K562 (cell line): ENCODE measurements around the gene DAPP1. TPM values are rescaled to one million over a fixed set of nuclear protein-coding genes. Genes with fewer than 3 reads are reported as not detected.

Experiments
- ATAC-seq: fragments of 200-7000 bp; cut with Tn5 transposase; 3 replicates; pipeline ENCODE4 v1.9.1; 2020; ENCODE audit warnings: moderate library complexity
- BruUV-seq: library from RNA; stranded (reverse); fragments of 400-500 nt; replicated peaks from 2 replicates; lab custom pipeline; 2021; lab: Mats Ljungman, UMichigan
- CTCF ChIA-PET: fragments of 300-600 bp; formaldehyde crosslinking; extraction: SDS; loops from one replicate; lab custom pipeline; 2021; ENCODE audit warnings: low intra/inter-chr PET ratio; lab: Yijun Ruan, JAX
- POLR2A ChIA-PET: fragments of 300-600, 350-650 bp; sonication (Branson Sonifier 250); formaldehyde crosslinking; extraction: SDS; loops from one replicate; lab custom pipeline; 2021; ENCODE audit warnings: antibody characterized with exemption, inconsistent platforms; lab: Yijun Ruan, JAX
- DNase-seq, 4 experiments: peaks; one replicate each; pipeline versions ENCODE4 v3.0.0 to v3.0.0-alpha.2; 2011 to 2018; ENCODE audit warnings: low spot score in 3 of 4, mixed read lengths in 3 of 4; ENCODE audit errors: extremely low read depth in 1 of 4
- FAIRE-seq: peaks from 2 replicates; lab custom pipeline; 2011; peaks lifted over from hg19 to GRCh38; lab: Jason Lieb, UNC
- H2AFZ ChIP-seq: 2 replicates; pipeline ENCODE4 v1.6.0; 2011; ENCODE audit warnings: low read depth, low read length, control low read depth, inconsistent platforms
- H3K27ac ChIP-seq: fragments of 200-600 bp; 3 replicates; pipeline ENCODE4 v1.8.0; 2011; ENCODE audit warnings: low read depth, mild to moderate bottlenecking, control low read depth, inconsistent platforms, low read length, moderate library complexity, mixed read lengths; ENCODE audit errors: extremely low read depth
- H3K27me3 ChIP-seq, 2 experiments: fragments of 300-600 bp in 1 of 2; 2 replicates in 1 of 2; 3 replicates in 1 of 2; pipeline versions ENCODE4 v1.6.0 to v1.8.0; 2011; ENCODE audit warnings: inconsistent platforms in 2 of 2, low read length in 2 of 2, mild to moderate bottlenecking in 1 of 2, mixed read lengths in 1 of 2, moderate library complexity in 1 of 2; ENCODE audit not compliant: control insufficient read depth in 2 of 2, insufficient read depth in 2 of 2
- H3K36me3 ChIP-seq: fragments of 300-600 bp; 3 replicates; pipeline ENCODE4 v1.8.0; 2011; ENCODE audit warnings: mild to moderate bottlenecking, low read length, inconsistent platforms; ENCODE audit not compliant: control insufficient read depth, insufficient read depth
- H3K4me1 ChIP-seq, 2 experiments: fragments of 200-600 bp in 1 of 2; replicated peaks in 1 of 2; 2 replicates in 1 of 2; 3 replicates in 1 of 2; pipeline versions ENCODE4 v1.5.1 to v1.8.0; 2011; ENCODE audit warnings: inconsistent platforms in 2 of 2, low read length in 2 of 2, mild to moderate bottlenecking in 1 of 2, mixed read lengths in 1 of 2, moderate library complexity in 1 of 2; ENCODE audit not compliant: control insufficient read depth in 2 of 2, insufficient read depth in 2 of 2
- H3K4me2 ChIP-seq: 2 replicates; pipeline ENCODE4 v1.6.1; 2011; ENCODE audit warnings: low read length, control low read depth, inconsistent platforms, mixed read lengths; ENCODE audit not compliant: insufficient read depth
- H3K4me3 ChIP-seq: fragments of 200-600 bp; sonication (generic), shearing (Covaris generic); 2 replicates; pipeline ENCODE4 v1.5.1; 2016; ENCODE audit warnings: control low read depth, inconsistent platforms
- H3K79me2 ChIP-seq: fragments of 200-600 bp; 3 replicates; pipeline ENCODE4 v1.8.0; 2011; ENCODE audit warnings: low read length, inconsistent platforms; ENCODE audit not compliant: control insufficient read depth, insufficient read depth
- H3K9ac ChIP-seq, 2 experiments: 2 replicates each; pipeline versions ENCODE4 v1.6.0 to v1.6.1; 2011; ENCODE audit warnings: low read depth in 2 of 2, low read length in 2 of 2, control low read depth in 1 of 2, inconsistent platforms in 1 of 2, mild to moderate bottlenecking in 1 of 2, mixed read lengths in 1 of 2; ENCODE audit not compliant: insufficient read depth in 1 of 2
- H3K9me1 ChIP-seq: one replicate; pipeline ENCODE4 v1.6.0; 2011; ENCODE audit warnings: inconsistent platforms, mild to moderate bottlenecking, low read length, moderate library complexity; ENCODE audit not compliant: control insufficient read depth, insufficient read depth
- H3K9me3 ChIP-seq: replicated peaks from 2 replicates; pipeline ENCODE4 v1.5.1; 2011; ENCODE audit warnings: low read depth, low read length, inconsistent platforms; ENCODE audit not compliant: control insufficient read depth, insufficient read depth
- H4K20me1 ChIP-seq: replicated peaks from 2 replicates; pipeline ENCODE4 v1.6.1; 2011; ENCODE audit warnings: low read length, inconsistent platforms, mixed read lengths; ENCODE audit not compliant: control insufficient read depth, insufficient read depth
- CEBPB ChIP-seq: fragments of 450-650 bp; IDR thresholded peaks from 2 replicates; pipeline ENCODE4 v1.6.1; 2016; ENCODE audit warnings: missing genetic modification characterization, missing compliant biosample characterization
- CREB1 ChIP-seq, 2 experiments: sonication (generic) in 1 of 2; formaldehyde crosslinking in 1 of 2; IDR thresholded peaks; 2 replicates each; pipeline versions ENCODE4 v1.6.1 to v1.8.0; 2012 to 2022; ENCODE audit warnings: inconsistent platforms in 1 of 2, mild to moderate bottlenecking in 1 of 2, missing genetic modification reagents in 1 of 2, moderate library complexity in 1 of 2
- CREM ChIP-seq: IDR thresholded peaks from 2 replicates; pipeline ENCODE4 v1.6.1; 2014; ENCODE audit warnings: antibody characterized with exemption, low read depth
- FOXM1 ChIP-seq, 2 experiments: fragments of 450-650 bp in 1 of 2; sonication (generic) in 1 of 2; formaldehyde crosslinking in 1 of 2; IDR thresholded peaks; 2 replicates each; pipeline versions ENCODE4 v1.6.1 to v1.9.0; 2017 to 2022; ENCODE audit warnings: low read depth in 2 of 2, mild to moderate bottlenecking in 2 of 2, missing genetic modification reagents in 1 of 2, moderate library complexity in 1 of 2
- HEY1 ChIP-seq: fragments of 250-450 bp; sonication (Bioruptor Pico); IDR thresholded peaks from 2 replicates; pipeline ENCODE4 v1.5.0; 2020; ENCODE audit warnings: mild to moderate bottlenecking, moderate library complexity, borderline replicate concordance
- NCOA6 ChIP-seq: fragments of 450-650 bp; IDR thresholded peaks from 2 replicates; pipeline ENCODE4 v1.6.1; 2017; ENCODE audit warnings: mild to moderate bottlenecking
- NUFIP1 ChIP-seq: fragments of 450-650 bp; IDR thresholded peaks from 2 replicates; pipeline ENCODE4 v1.6.1; 2018; ENCODE audit not compliant: partially characterized antibody
- PTTG1 ChIP-seq: fragments of 450-650 bp; IDR thresholded peaks from 2 replicates; pipeline ENCODE4 v1.6.1; 2016; ENCODE audit warnings: low read depth, mild to moderate bottlenecking, missing genetic modification characterization, missing compliant biosample characterization
- SREBF1 ChIP-seq: fragments of 150-350 bp; IDR thresholded peaks from 2 replicates; pipeline ENCODE4 v1.6.1; 2014; ENCODE audit warnings: antibody characterized with exemption, low read depth, low read length, borderline replicate concordance
- TEAD2 ChIP-seq: fragments of 450-650 bp; IDR thresholded peaks from 2 replicates; pipeline ENCODE4 v1.6.1; 2016; ENCODE audit warnings: missing genetic modification characterization, control low read depth, missing compliant biosample characterization
- U2AF2 ChIP-seq: fragments of 200-400 bp; formaldehyde crosslinking; optimal IDR thresholded peaks from 2 replicates; pipeline ENCODE3; 2017; ENCODE audit warnings: low read depth, mild to moderate bottlenecking, low read length
- ZKSCAN3 ChIP-seq: fragments of 250-450 bp; sonication (Bioruptor Pico); IDR thresholded peaks from 2 replicates; pipeline ENCODE4 v1.4.0; 2020
- ZNF165 ChIP-seq: fragments of 250-450 bp; sonication (Bioruptor Pico); IDR thresholded peaks from 2 replicates; pipeline ENCODE4 v1.4.0; 2020; ENCODE audit warnings: borderline replicate concordance
- ZNF175 ChIP-seq: fragments of 200-800 bp; sonication (Bioruptor generic); IDR thresholded peaks from 2 replicates; pipeline ENCODE4 v1.6.1; 2016; ENCODE audit warnings: low read depth, mild to moderate bottlenecking, missing genetic modification characterization, missing compliant biosample characterization
- ZNF282 ChIP-seq: sonication (generic); formaldehyde crosslinking; IDR thresholded peaks from 2 replicates; pipeline ENCODE4 v1.8.1; 2023; ENCODE audit warnings: missing genetic modification reagents
- WGBS: fragments of 100-300 bp; shearing (Covaris generic); methylation state at CpG from one replicate; pipeline ENCODE4 v1.1.6; 2016; ENCODE audit warnings: low coverage, mixed read lengths; ENCODE audit not compliant: insufficient coverage; ENCODE audit errors: missing lambda C conversion rate; 5-methylcytosine and 5-hydroxymethylcytosine counted together
- in situ Hi-C: fragments of 300-500 bp; cut with MboI; formaldehyde crosslinking; loops from 4 replicates; pipeline ENCODE4 v1.15.0; 2018; ENCODE audit warnings: inconsistent platforms, mixed read lengths
- intact Hi-C: fragments of 100-400 bp; cut with micrococcal nuclease; formaldehyde crosslinking; loops from 2 replicates; pipeline ENCODE4 v1.14.2; 2022
- polyA plus RNA-seq, 8 experiments: library from polyadenylated mRNA; depleted of rRNA in 4 of 8; stranded (reverse) in 5 of 8; unstranded in 3 of 8; fragments of >200 nt; fragmentation: Nextera tagmentation in 2 of 8; fragmentation: Illumina TruSeq in 1 of 8; extraction: Ambion mirVana in 2 of 8; extraction: Trizol in 1 of 8; gene quantifications; 2 replicates each; pipeline versions ENCODE4 v1.2.1 to v1.2.3, GENCODE V29; 2011 to 2014; ENCODE audit warnings: inconsistent platforms in 1 of 8, missing spikeins in 1 of 8
- total RNA-seq, 7 experiments: library from RNA; depleted of rRNA in 6 of 7; stranded (reverse); fragments of >200 nt in 6 of 7; fragmentation: Illumina TruSeq in 2 of 7; extraction: Trizol in 2 of 7; gene quantifications; 2 replicates each; pipeline versions ENCODE4 v1.2.1 to v1.2.3, GENCODE V29; 2011 to 2021; ENCODE audit warnings: low replicate concordance in 1 of 7
- TF ChIP-seq, protein P1 (sequence below): fragments of 450-650 bp; formaldehyde crosslinking; conservative IDR thresholded peaks from 2 replicates; pipeline ENCODE4 v1.4.0; 2022; ENCODE audit warnings: mild to moderate bottlenecking, missing genetic modification characterization
- TF ChIP-seq, protein P2 (sequence below): fragments of 450-650 bp; IDR thresholded peaks from 2 replicates; pipeline ENCODE4 v1.6.1; 2016
- TF ChIP-seq, protein P3 (sequence below): fragments of 450-650 bp; IDR thresholded peaks from 2 replicates; pipeline ENCODE4 v1.6.1; 2016; ENCODE audit warnings: missing biosample characterization, missing genetic modification characterization

The DAPP1 gene
- total and polyA plus RNA-seq, 9 of the 15 experiments (the other 6 are each of a cell fraction or from before 2014, with no cell fraction given) = 1.9 to 7.2 (median 3.6) TPM

DNA sequence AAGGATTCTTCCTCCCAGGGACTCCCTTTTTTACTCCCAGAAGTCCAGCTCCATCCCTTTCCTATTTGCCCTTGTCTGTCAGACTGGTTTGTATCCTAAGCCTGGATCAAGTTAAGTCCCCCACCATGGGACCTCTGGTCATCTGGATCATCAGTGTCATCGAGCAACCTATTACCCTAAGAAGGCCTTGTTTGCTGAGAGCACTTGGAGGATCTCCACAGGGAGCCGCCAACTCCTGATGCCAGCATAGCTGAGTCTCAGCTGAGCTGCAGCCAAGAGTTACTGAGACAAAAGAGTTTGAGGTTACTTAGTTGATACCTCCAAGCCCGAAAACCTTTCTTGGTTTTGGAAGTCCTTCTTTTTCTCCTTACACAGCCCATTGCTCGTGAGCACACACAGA, 10.1 kb upstream of the DAPP1 start:
- no peaks in the 10 kb centered on the region for H3K9me1 ChIP-seq
- H3K9ac ChIP-seq = no peak overlapping the region
- no peak overlapping the region for H3K4me2 ChIP-seq
- WGBS = 5% methylated on average over 4 of the region's 4 CpGs
- FAIRE-seq (no peak), DNase-seq (no peak), ATAC-seq (no peak)
- H2AFZ ChIP-seq = no peak overlapping the region
- H3K79me2 ChIP-seq = no peaks in the 10 kb centered on the region
- H4K20me1 ChIP-seq = no peaks in the 10 kb centered on the region
- H3K9me3 ChIP-seq = no peaks in the 10 kb centered on the region
- no peak overlapping the region for H3K27ac ChIP-seq
- H3K4me3 ChIP-seq = no peak overlapping the region
- POLR2A ChIA-PET = interaction anchor here (0.6 kb wide), 1 partner anchor 855 kb away, joined by 4 read pairs; no protein-coding TSS in a partner anchor
- H3K27me3 ChIP-seq = peaks cover 4 to 24% of the 10 kb centered on the region in 2 experiments; a peak in 3 of 5 replicates
- CTCF ChIA-PET = no interaction called here
- no TSS peak for BruUV-seq
- H3K4me1 ChIP-seq = no peaks in the 10 kb centered on the region
- in situ Hi-C loops = no loop called here
- H3K36me3 ChIP-seq = no peaks in the 10 kb centered on the region
- TF ChIP-seq ZKSCAN3 = no peak
- no peak for TF ChIP-seq CREM
- TF ChIP-seq, protein P1, sequence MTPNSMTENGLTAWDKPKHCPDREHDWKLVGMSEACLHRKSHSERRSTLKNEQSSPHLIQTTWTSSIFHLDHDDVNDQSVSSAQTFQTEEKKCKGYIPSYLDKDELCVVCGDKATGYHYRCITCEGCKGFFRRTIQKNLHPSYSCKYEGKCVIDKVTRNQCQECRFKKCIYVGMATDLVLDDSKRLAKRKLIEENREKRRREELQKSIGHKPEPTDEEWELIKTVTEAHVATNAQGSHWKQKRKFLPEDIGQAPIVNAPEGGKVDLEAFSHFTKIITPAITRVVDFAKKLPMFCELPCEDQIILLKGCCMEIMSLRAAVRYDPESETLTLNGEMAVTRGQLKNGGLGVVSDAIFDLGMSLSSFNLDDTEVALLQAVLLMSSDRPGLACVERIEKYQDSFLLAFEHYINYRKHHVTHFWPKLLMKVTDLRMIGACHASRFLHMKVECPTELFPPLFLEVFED = no peak
- no peak for TF ChIP-seq U2AF2
- TF ChIP-seq ZNF282 (CRISPR knock-in tag) = no peak
- no peak for TF ChIP-seq FOXM1 (IDR thresholded peaks at IDR 0.05; ENCODE audit: low read depth)
- no peak for TF ChIP-seq FOXM1 (CRISPR knock-in tag; IDR thresholded peaks at IDR 0.05; ENCODE audit: low read depth)
- no peak for TF ChIP-seq TEAD2 (tag)
- TF ChIP-seq PTTG1 (tag) = no peak
- TF ChIP-seq ZNF165 = no peak
- no peak for TF ChIP-seq NUFIP1
- TF ChIP-seq SREBF1 = no peak
- no peak for TF ChIP-seq CEBPB (tag)
- TF ChIP-seq NCOA6 = no peak
- no peak for TF ChIP-seq HEY1
- TF ChIP-seq, protein P2, sequence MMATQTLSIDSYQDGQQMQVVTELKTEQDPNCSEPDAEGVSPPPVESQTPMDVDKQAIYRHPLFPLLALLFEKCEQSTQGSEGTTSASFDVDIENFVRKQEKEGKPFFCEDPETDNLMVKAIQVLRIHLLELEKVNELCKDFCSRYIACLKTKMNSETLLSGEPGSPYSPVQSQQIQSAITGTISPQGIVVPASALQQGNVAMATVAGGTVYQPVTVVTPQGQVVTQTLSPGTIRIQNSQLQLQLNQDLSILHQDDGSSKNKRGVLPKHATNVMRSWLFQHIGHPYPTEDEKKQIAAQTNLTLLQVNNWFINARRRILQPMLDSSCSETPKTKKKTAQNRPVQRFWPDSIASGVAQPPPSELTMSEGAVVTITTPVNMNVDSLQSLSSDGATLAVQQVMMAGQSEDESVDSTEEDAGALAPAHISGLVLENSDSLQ = no peak
- TF ChIP-seq CREB1 (IDR thresholded peaks at IDR 0.05) = no peak
- no peak for TF ChIP-seq CREB1 (CRISPR knock-in tag; IDR thresholded peaks at IDR 0.05)
- no peak for TF ChIP-seq ZNF175 (CRISPR knock-in tag)
- TF ChIP-seq, protein P3, sequence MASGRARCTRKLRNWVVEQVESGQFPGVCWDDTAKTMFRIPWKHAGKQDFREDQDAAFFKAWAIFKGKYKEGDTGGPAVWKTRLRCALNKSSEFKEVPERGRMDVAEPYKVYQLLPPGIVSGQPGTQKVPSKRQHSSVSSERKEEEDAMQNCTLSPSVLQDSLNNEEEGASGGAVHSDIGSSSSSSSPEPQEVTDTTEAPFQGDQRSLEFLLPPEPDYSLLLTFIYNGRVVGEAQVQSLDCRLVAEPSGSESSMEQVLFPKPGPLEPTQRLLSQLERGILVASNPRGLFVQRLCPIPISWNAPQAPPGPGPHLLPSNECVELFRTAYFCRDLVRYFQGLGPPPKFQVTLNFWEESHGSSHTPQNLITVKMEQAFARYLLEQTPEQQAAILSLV (tag) = no peak
- intact Hi-C loops = loop anchor here (5.0 kb wide), 2 partner anchors 344 to 399 kb away; no protein-coding TSS in a partner anchor
